K562 (cell line): ENCODE data around the gene DCAF15. TPM values are rescaled to one million over a fixed set of nuclear protein-coding genes. Genes with fewer than 3 reads are reported as not detected.

ENCODE experiments used
- BHLHE40 ChIP-seq: IDR thresholded peaks from 2 replicates; pipeline ENCODE4 v1.6.1; 2011; ENCODE audit warnings: low read length, improper control_type of control experiment
- CREM ChIP-seq: IDR thresholded peaks from 2 replicates; pipeline ENCODE4 v1.6.1; 2014; ENCODE audit warnings: antibody characterized with exemption, low read depth
- CSDE1 ChIP-seq, 2 experiments: fragments of 450-650 bp; IDR thresholded peaks; 2 replicates each; pipeline ENCODE4 v1.6.1; 2016; ENCODE audit warnings: mild to moderate bottlenecking in 1 of 2
- ETV5 ChIP-seq: sonication (generic); formaldehyde crosslinking; IDR thresholded peaks from 2 replicates; pipeline ENCODE4 v1.4.0; 2020; ENCODE audit warnings: low read depth, mild to moderate bottlenecking, missing genetic modification reagents
- FOXP1 ChIP-seq: sonication (generic); formaldehyde crosslinking; IDR thresholded peaks from 2 replicates; pipeline ENCODE4 v1.8.0; 2022; ENCODE audit warnings: mild to moderate bottlenecking, missing genetic modification reagents
- GATAD2B ChIP-seq: fragments of 450-650 bp; IDR thresholded peaks from 2 replicates; pipeline ENCODE4 v1.6.1; 2017; ENCODE audit warnings: mild to moderate bottlenecking, borderline replicate concordance
- GTF2F1 ChIP-seq: IDR thresholded peaks from 2 replicates; pipeline ENCODE4 v1.6.1; 2011; ENCODE audit warnings: low read depth, low read length, improper control_type of control experiment
- HDAC1 ChIP-seq, 2 experiments: fragments of 450-650 bp; IDR thresholded peaks; 2 replicates each; pipeline ENCODE4 v1.6.1; 2016 to 2017; ENCODE audit warnings: inconsistent platforms in 1 of 2, mild to moderate bottlenecking in 1 of 2, moderate library complexity in 1 of 2
- KAT7 ChIP-seq: sonication (generic); formaldehyde crosslinking; IDR thresholded peaks from 2 replicates; pipeline ENCODE4 v1.8.0; 2022; ENCODE audit warnings: missing genetic modification reagents, mild to moderate bottlenecking, borderline replicate concordance
- MYC ChIP-seq, 2 experiments: fragments of 250-450 bp in 1 of 2; sonication (Bioruptor Pico) in 1 of 2; IDR thresholded peaks; 2 replicates each; pipeline versions ENCODE4 v1.5.1 to v1.6.1; 2012 to 2021; ENCODE audit warnings: low read depth in 2 of 2, borderline replicate concordance in 1 of 2, improper control_type of control experiment in 1 of 2, low read length in 1 of 2, mild to moderate bottlenecking in 1 of 2, moderate library complexity in 1 of 2
- NBN ChIP-seq: fragments of 450-650 bp; IDR thresholded peaks from 2 replicates; pipeline ENCODE4 v1.6.1; 2016; ENCODE audit warnings: low read depth, mild to moderate bottlenecking
- NCOA2 ChIP-seq, 2 experiments: fragments of 450-650 bp; IDR thresholded peaks; 2 replicates each; pipeline ENCODE4 v1.6.1; 2018; ENCODE audit warnings: mild to moderate bottlenecking in 2 of 2, moderate library complexity in 1 of 2; ENCODE audit not compliant: partially characterized antibody in 2 of 2
- NR2C1 ChIP-seq, 2 experiments: fragments of 450-650 bp; IDR thresholded peaks; 2 replicates each; pipeline ENCODE4 v1.6.1; 2017; ENCODE audit warnings: mild to moderate bottlenecking in 2 of 2, antibody characterized with exemption in 1 of 2, inconsistent platforms in 1 of 2, missing compliant biosample characterization in 1 of 2, missing genetic modification characterization in 1 of 2
- PCBP1 ChIP-seq: fragments of 200-400 bp; formaldehyde crosslinking; IDR thresholded peaks from 2 replicates; pipeline ENCODE4 v1.6.1; 2018; ENCODE audit warnings: mild to moderate bottlenecking, low read depth, low read length; ENCODE audit not compliant: poor library complexity, severe bottlenecking
- PRMT5 ChIP-seq: sonication (generic); formaldehyde crosslinking; IDR thresholded peaks from 2 replicates; pipeline ENCODE4 v1.5.0; 2020; ENCODE audit warnings: missing genetic modification reagents
- RNF2 ChIP-seq: sonication (generic); IDR thresholded peaks from 2 replicates; pipeline ENCODE4 v1.6.1; 2016
- SMARCA5 ChIP-seq: fragments of 450-650 bp; IDR thresholded peaks from 2 replicates; pipeline ENCODE4 v1.6.1; 2016
- XRCC4 ChIP-seq: IDR thresholded peaks from one replicate; pipeline ENCODE4 v1.6.1; 2011; ENCODE audit not compliant: insufficient read depth, insufficient read length; ENCODE audit errors: extremely low read depth
- ZNF143 ChIP-seq: sonication (generic); formaldehyde crosslinking; IDR thresholded peaks from 2 replicates; pipeline ENCODE4 v1.9.0; 2022; ENCODE audit warnings: mild to moderate bottlenecking, missing genetic modification reagents
- ZNF263 ChIP-seq: sonication (generic); formaldehyde crosslinking; IDR thresholded peaks from 2 replicates; pipeline ENCODE4 v1.8.0; 2022; ENCODE audit warnings: mild to moderate bottlenecking, missing genetic modification reagents, borderline replicate concordance
- polyA plus RNA-seq, 8 experiments: library from polyadenylated mRNA; depleted of rRNA in 4 of 8; stranded (reverse) in 5 of 8; unstranded in 3 of 8; fragments of >200 nt; fragmentation: Nextera tagmentation in 2 of 8; fragmentation: Illumina TruSeq in 1 of 8; extraction: Ambion mirVana in 2 of 8; extraction: Trizol in 1 of 8; gene quantifications; 2 replicates each; pipeline versions ENCODE4 v1.2.1 to v1.2.3, GENCODE V29; 2011 to 2014; ENCODE audit warnings: inconsistent platforms in 1 of 8, missing spikeins in 1 of 8
- total RNA-seq, 7 experiments: library from RNA; depleted of rRNA in 6 of 7; stranded (reverse); fragments of >200 nt in 6 of 7; fragmentation: Illumina TruSeq in 2 of 7; extraction: Trizol in 2 of 7; gene quantifications; 2 replicates each; pipeline versions ENCODE4 v1.2.1 to v1.2.3, GENCODE V29; 2011 to 2021; ENCODE audit warnings: low replicate concordance in 1 of 7
- TF ChIP-seq, protein P1 (sequence below): fragments of 250-450 bp; sonication (Bioruptor Pico); IDR thresholded peaks from 2 replicates; pipeline ENCODE4 v1.8.0; 2021; ENCODE audit warnings: moderate library complexity, mild to moderate bottlenecking, inconsistent platforms
- TF ChIP-seq, protein P2 (sequence below): sonication (generic); formaldehyde crosslinking; IDR thresholded peaks from 2 replicates; pipeline ENCODE4 v1.8.0; 2022; ENCODE audit warnings: mild to moderate bottlenecking, low read depth, missing genetic modification reagents
- TF ChIP-seq, protein P3 (sequence below): fragments of 250-450 bp; sonication (Bioruptor Pico); IDR thresholded peaks from 2 replicates; pipeline ENCODE4 v1.4.0; 2020
- TF ChIP-seq, protein P4 (sequence below): fragments of 200-800 bp; sonication (Bioruptor generic); IDR thresholded peaks from 2 replicates; pipeline ENCODE4 v1.6.1; 2017; ENCODE audit warnings: missing genetic modification characterization, missing compliant biosample characterization

DCAF15 gene
- total and polyA plus RNA-seq, 9 of the 15 experiments (the other 6 are each of a cell fraction or from before 2014, with no cell fraction given) = 0.17 to 68.5 (median 27.7) TPM

DNA sequence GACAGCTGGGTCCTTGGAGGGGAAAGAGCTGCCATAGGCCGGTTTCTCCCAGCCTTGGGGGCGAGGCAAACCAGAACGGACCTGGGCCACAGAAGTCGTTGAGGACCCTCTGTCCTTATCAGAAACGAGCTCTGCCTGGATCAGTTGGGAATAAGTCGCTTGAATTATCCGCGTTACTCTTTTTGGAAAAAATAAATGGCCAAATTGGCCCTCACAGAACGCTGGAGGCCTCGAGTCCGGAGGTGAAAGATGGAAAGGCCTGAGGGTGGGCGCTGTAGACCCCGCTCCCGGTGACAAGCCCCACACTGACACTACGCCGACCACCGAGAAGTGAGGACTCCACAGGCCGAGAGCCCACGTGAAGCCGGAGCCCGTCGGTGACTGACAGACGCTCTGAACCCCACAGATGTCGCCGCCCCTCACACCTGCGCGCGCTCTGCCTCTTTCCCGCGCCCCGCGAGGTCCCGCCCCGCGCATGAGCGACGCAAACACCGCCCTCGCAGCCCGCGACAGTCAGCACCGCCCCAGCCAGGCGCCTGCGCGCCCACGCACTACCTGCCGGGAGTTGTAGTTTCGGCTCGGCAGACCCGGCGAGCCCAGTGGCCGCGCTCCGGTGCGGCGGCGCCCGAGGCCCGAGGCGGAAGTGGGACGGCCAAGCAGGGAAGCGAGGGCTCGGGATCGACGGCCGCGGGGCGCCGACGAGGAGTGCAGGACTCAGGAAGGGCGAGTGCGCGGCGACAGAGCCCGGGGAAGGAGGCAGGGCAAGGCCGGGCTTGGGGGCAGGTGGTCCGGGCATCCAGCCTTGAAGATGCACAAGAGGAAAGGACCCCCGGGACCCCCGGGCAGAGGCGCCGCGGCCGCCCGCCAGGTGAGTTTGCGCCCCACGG is 46.4 kb upstream of the DCAF15 start, which contains the start of the genes BRME1 and CC2D1A (continued):
- TF ChIP-seq CREM (peak; percentile 91), ZNF263 (peak; percentile 71; the same call in 1 of the 2 replicates), HDAC1 (IDR thresholded peaks at IDR 0.05) (peak in 1 of 2 experiments; percentile 63; a peak in 2 of 4 replicates), ZNF143 (CRISPR knock-in tag) (peak; percentile 99), PRMT5 (no peak), SMARCA5 (no peak), KAT7 (CRISPR knock-in tag) (0 out of 2 replicates have a peak, but pooled peaks have one; percentile 32), CSDE1 (IDR thresholded peaks at IDR 0.05) (no peak; a peak in 1 of 4 replicates), RNF2 (peak; percentile 84), NBN (0 out of 2 replicates have a peak, but pooled peaks have one; percentile 18), NR2C1 (IDR thresholded peaks at IDR 0.05) (no peak), NR2C1 (tag; IDR thresholded peaks at IDR 0.05) (peak; percentile 39; the same call in 1 of the 2 replicates), FOXP1 (CRISPR knock-in tag) (peak; percentile 95), XRCC4 (no peak), PCBP1 (peak; percentile 81), ETV5 (CRISPR knock-in tag) (peak; percentile 80), NCOA2 (IDR thresholded peaks at IDR 0.05; ENCODE audit: partially characterized antibody in 2 of 2) (no peak), BHLHE40 (no peak; the same call in 1 of the 2 replicates), GTF2F1 (peak; percentile 32; the same call in 1 of the 2 replicates), MYC (IDR thresholded peaks at IDR 0.05; ENCODE audit: low read depth, low read length) (peak; percentile 81; the same call in 1 of the 2 replicates), MYC (CRISPR knock-in tag; IDR thresholded peaks at IDR 0.05; ENCODE audit: borderline replicate concordance, low read depth) (peak; percentile 46; the same call in 1 of the 2 replicates), GATAD2B (no peak)
- TF ChIP-seq, protein P1, sequence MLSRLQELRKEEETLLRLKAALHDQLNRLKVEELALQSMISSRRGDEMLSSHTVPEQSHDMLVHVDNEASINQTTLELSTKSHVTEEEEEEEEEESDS (CRISPR knock-in tag) = no peak
- TF ChIP-seq, protein P2, sequence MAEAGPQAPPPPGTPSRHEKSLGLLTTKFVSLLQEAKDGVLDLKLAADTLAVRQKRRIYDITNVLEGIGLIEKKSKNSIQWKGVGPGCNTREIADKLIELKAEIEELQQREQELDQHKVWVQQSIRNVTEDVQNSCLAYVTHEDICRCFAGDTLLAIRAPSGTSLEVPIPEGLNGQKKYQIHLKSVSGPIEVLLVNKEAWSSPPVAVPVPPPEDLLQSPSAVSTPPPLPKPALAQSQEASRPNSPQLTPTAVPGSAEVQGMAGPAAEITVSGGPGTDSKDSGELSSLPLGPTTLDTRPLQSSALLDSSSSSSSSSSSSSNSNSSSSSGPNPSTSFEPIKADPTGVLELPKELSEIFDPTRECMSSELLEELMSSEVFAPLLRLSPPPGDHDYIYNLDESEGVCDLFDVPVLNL (CRISPR knock-in tag) = peak; percentile 95
- TF ChIP-seq, protein P3, sequence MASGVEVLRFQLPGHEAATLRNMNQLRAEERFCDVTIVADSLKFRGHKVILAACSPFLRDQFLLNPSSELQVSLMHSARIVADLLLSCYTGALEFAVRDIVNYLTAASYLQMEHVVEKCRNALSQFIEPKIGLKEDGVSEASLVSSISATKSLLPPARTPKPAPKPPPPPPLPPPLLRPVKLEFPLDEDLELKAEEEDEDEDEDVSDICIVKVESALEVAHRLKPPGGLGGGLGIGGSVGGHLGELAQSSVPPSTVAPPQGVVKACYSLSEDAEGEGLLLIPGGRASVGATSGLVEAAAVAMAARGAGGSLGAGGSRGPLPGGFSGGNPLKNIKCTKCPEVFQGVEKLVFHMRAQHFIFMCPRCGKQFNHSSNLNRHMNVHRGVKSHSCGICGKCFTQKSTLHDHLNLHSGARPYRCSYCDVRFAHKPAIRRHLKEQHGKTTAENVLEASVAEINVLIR = peak; percentile 44; the same call in 1 of the 2 replicates
- TF ChIP-seq, protein P4, sequence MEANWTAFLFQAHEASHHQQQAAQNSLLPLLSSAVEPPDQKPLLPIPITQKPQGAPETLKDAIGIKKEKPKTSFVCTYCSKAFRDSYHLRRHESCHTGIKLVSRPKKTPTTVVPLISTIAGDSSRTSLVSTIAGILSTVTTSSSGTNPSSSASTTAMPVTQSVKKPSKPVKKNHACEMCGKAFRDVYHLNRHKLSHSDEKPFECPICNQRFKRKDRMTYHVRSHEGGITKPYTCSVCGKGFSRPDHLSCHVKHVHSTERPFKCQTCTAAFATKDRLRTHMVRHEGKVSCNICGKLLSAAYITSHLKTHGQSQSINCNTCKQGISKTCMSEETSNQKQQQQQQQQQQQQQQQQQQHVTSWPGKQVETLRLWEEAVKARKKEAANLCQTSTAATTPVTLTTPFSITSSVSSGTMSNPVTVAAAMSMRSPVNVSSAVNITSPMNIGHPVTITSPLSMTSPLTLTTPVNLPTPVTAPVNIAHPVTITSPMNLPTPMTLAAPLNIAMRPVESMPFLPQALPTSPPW = peak; percentile 49
